Neutrophil (primary cell): ENCODE data around the gene DNAJB12.
A peak's percentile ranks its signal among the peaks of the same experiment; 100 is the strongest.

Experiments
- H3K27ac ChIP-seq: fragments of 200-600 bp; sonication (generic); 2 replicates; pipeline ENCODE4 v1.5.1; 2016; ENCODE audit warnings: mild to moderate bottlenecking, moderate library complexity
- H3K27me3 ChIP-seq: fragments of 200-600 bp; sonication (generic); 2 replicates; pipeline ENCODE4 v1.6.0; 2016; ENCODE audit warnings: mild to moderate bottlenecking
- H3K36me3 ChIP-seq: fragments of 200-600 bp; sonication (generic); 2 replicates; pipeline ENCODE4 v1.5.1; 2017
- H3K4me1 ChIP-seq, 2 experiments: fragments of 200-600 bp in 1 of 2; sonication (generic) in 1 of 2; 1 replicate in 1 of 2; 2 replicates in 1 of 2; pipeline versions ENCODE4 v1.5.1 to v1.6.1; 2013 to 2016; ENCODE audit warnings: low read depth in 1 of 2, low read length in 1 of 2, mild to moderate bottlenecking in 1 of 2, moderate library complexity in 1 of 2; ENCODE audit not compliant: control insufficient read depth in 1 of 2, insufficient read depth in 1 of 2
- H3K4me3 ChIP-seq, 2 experiments: fragments of 200-600 bp in 1 of 2; sonication (generic) in 1 of 2; 1 replicate in 1 of 2; 2 replicates in 1 of 2; pipeline ENCODE4 v1.5.1; 2013 to 2016; ENCODE audit warnings: low read depth in 1 of 2, low read length in 1 of 2, mild to moderate bottlenecking in 1 of 2, moderate library complexity in 1 of 2
- H3K9me3 ChIP-seq: fragments of 200-600 bp; sonication (generic); 2 replicates; pipeline ENCODE4 v1.5.1; 2016
- TF ChIP-seq, protein P1 (sequence below): fragments of 200-600 bp; sonication (generic); IDR thresholded peaks from 2 replicates; pipeline ENCODE4 v1.5.1; 2016; ENCODE audit warnings: antibody characterized with exemption

The DNAJB12 gene

DNA sequence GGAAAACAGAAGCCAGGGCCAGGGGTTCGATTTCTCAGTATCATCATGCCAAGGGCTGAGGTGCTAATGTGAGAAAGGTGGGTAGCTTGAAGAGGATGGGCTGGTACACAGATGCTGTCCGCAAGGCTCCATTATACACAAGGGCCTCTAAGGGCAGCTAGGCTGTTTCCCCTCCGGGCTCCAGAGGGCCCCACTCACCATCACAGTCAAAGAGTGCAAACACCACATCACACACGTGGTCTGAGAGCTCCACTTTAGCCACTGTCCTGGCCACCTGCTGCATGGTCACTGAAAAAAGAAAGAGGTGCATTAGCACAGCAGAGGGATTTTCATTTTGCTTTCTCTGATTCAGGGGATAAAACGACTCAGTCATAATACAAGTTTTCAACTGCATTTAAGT, 20.9 kb upstream of the DNAJB12 start:
- Histone ChIP-seq H3K27me3 (no peaks in the 10 kb centered on the region), H3K9me3 (no peaks in the 10 kb centered on the region), H3K4me1 (peaks cover 9 to 10% of the 10 kb centered on the region in 2 experiments), H3K4me3 (no peak overlapping the region), H3K36me3 (peaks cover 19% of the 10 kb centered on the region), H3K27ac (no peak overlapping the region)
- TF ChIP-seq, protein P1, sequence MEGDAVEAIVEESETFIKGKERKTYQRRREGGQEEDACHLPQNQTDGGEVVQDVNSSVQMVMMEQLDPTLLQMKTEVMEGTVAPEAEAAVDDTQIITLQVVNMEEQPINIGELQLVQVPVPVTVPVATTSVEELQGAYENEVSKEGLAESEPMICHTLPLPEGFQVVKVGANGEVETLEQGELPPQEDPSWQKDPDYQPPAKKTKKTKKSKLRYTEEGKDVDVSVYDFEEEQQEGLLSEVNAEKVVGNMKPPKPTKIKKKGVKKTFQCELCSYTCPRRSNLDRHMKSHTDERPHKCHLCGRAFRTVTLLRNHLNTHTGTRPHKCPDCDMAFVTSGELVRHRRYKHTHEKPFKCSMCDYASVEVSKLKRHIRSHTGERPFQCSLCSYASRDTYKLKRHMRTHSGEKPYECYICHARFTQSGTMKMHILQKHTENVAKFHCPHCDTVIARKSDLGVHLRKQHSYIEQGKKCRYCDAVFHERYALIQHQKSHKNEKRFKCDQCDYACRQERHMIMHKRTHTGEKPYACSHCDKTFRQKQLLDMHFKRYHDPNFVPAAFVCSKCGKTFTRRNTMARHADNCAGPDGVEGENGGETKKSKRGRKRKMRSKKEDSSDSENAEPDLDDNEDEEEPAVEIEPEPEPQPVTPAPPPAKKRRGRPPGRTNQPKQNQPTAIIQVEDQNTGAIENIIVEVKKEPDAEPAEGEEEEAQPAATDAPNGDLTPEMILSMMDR: no peak

DNA sequence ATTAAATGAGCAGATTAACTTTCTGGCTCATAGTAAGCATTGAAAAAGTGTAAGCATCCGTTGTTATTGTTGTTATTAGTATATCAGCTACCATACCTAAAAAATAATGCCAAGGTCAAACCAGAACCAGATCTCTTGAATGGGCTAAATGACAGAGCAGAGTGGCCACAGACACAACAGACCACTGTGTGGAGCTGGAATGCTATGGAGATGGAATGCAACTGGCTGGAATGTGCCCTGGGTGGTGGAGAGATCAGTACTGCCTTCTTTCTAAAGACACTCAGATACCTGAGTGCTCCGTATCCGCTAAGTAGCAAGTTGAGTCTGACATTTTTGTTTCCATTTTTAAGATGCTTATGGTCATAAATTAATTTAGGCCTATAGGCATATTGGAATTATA, 20.5 kb upstream of the DNAJB12 start:
- Histone ChIP-seq H3K4me3 (no peak overlapping the region), H3K4me1 (peaks cover 9 to 10% of the 10 kb centered on the region in 2 experiments), H3K9me3 (no peaks in the 10 kb centered on the region), H3K27ac (no peak overlapping the region), H3K27me3 (no peaks in the 10 kb centered on the region), H3K36me3 (peaks cover 19% of the 10 kb centered on the region)
- TF ChIP-seq, protein P1: no peak

DNA sequence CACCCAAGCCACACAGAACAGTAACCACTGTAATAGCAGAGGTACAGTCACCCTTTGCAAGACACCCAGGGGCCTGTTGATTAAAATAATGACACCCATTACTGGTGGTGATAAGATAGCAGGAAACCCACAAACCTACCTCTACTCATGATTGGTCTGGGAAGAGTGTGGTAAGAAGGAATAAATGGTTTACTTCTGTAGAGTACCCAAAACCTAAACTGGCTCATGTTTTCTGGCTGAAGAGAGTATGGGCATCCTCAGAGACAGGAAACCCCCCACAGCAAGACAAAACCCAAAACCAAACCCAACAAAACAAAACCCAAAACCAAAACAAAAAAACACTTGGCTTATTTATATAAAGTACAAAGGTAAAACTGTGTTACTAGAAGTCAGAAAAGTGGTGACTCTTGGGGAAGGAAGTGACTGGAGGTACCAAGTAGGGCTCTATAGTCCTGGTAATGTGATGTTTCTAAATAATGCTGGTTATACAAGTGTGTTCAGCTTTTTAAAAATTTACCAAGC, 15.5 kb upstream of the DNAJB12 start:
- no peak overlapping the region for H3K27ac ChIP-seq
- H3K4me1 ChIP-seq: no peaks in the 10 kb centered on the region
- H3K9me3 ChIP-seq: no peaks in the 10 kb centered on the region
- H3K27me3 ChIP-seq: no peaks in the 10 kb centered on the region
- TF ChIP-seq, protein P1: no peak
- no peak overlapping the region for H3K4me3 ChIP-seq
- peaks cover 49% of the 10 kb centered on the region for H3K36me3 ChIP-seq

DNA sequence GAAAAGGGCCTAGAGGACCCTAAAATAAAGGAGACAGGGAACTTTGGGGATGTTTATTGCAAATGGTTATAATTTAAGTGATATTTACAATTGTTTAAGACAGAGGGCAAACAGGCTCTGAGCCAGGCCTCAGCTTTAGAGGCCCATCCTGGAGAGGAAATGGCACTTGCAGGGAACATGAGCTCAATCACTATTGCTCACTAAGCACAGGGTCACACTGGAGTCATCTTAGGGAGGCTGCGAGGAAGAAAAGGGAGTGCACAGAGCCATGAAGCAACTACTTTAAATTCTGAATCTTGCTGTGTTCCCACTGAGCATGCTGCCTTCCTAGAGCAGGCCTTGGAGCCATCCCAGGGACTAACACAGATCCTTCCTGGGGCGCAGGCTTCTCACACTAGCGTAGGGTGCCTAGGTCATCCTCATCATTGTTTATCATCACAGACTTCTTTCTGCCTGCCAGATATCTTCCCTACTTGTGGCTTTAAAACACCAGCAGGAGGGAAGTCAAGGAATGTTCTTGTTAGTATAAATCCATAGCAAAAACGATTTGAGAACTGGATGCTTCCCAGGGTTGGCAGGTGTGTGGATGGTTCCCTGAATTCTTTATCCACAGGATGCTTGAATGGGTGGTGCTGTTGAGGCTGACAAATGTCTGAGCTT, 12.7 kb upstream of the DNAJB12 start:
- H3K27me3 ChIP-seq: no peaks in the 10 kb centered on the region
- H3K9me3 ChIP-seq: no peaks in the 10 kb centered on the region
- H3K36me3 ChIP-seq: peaks cover 45% of the 10 kb centered on the region
- TF ChIP-seq, protein P1: no peak
- peaks cover 12 to 16% of the 10 kb centered on the region in 2 experiments for H3K4me1 ChIP-seq
- H3K4me3 ChIP-seq: no peak overlapping the region
- no peak overlapping the region for H3K27ac ChIP-seq

DNA sequence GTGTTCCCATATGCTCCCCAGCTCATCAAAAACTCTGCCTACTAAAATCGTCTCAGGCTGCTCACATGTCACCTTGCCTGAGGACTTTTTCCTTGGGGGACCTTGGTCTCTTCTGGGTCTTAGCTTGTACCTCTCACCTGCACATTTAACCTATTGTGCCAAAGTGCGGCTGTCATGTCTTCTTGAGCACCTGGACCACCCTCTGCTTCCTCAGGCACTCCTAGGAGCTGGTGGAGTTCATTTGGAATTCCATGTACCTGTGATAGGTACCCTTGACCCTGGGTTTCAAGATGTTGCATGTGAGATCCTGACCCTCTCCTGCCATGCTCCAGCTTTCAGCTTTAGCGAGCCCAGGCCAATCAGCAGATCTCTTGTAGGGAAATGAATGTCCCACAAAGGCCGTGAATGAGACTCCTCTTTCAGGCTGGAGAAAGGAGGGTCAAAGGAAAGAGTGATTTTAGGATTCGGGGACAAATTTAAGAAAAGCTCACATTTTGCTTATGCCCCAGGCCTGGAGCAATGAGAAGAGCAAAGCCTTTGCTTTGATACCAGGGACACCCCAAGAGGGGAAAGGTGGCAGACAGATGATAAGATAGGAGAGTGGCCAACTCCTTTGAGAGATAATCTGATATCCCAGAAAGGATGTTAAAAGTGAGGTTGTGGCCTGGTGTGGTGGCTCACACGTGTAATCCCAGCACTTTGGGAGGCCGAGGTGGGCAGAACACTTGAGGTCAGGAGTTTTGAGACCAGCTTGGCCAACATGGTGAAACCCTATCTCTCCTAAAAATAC, 10.6 kb upstream of the DNAJB12 start:
- Histone ChIP-seq H3K4me3 (no peak overlapping the region), H3K4me1 (peaks cover 12 to 16% of the 10 kb centered on the region in 2 experiments), H3K9me3 (no peaks in the 10 kb centered on the region), H3K27me3 (no peaks in the 10 kb centered on the region), H3K27ac (peak overlapping the region; percentile 76), H3K36me3 (peaks cover 45% of the 10 kb centered on the region)
- TF ChIP-seq, protein P1: no peak
